ENCODE measurements around the gene CALB2.

CALB2 gene

GRCh38 chr16:71426069-71426879 lies 67.8 kb downstream of the CALB2 start:
- no peak for DNase-seq (ENCODE audit: low spot score)

GRCh38 chr16:71426880-71427615 lies 68.5 kb downstream of the CALB2 start:
- no peak for DNase-seq (ENCODE audit: low spot score)

GRCh38 chr16:71428385-71428784 lies 69.9 kb downstream of the CALB2 start:
- DNase-seq (ENCODE audit: low spot score) = no peak

- DNase-seq (ENCODE audit: low spot score) = no peak
These were observed 70.4 kb downstream of the CALB2 start for GRCh38 chr16:71428883-71429282.

- no peak for DNase-seq (ENCODE audit: low spot score)
These were observed 71.1 kb downstream of the CALB2 start for GRCh38 chr16:71429581-71429980.

GRCh38 chr16:71430744-71431143 lies 72.2 kb downstream of the CALB2 start:
- DNase-seq (ENCODE audit: low spot score) = no peak

- DNase-seq (ENCODE audit: low spot score) = no peak
These were observed 72.7 kb downstream of the CALB2 start for GRCh38 chr16:71431176-71431575.

- no peak for DNase-seq (ENCODE audit: low spot score)
These were observed 73.5 kb downstream of the CALB2 start for GRCh38 chr16:71431991-71432390.

GRCh38 chr16:71432906-71433305 lies 74.4 kb downstream of the CALB2 start:
- no peak for DNase-seq (ENCODE audit: low spot score)

- DNase-seq (ENCODE audit: low spot score) = no peak
These were observed 78.0 kb downstream of the CALB2 start for GRCh38 chr16:71436473-71436872.

- no peak for DNase-seq (ENCODE audit: low spot score)
These were observed 81.0 kb downstream of the CALB2 start for GRCh38 chr16:71439523-71439922.
